GM23338 (cell line): ENCODE data around the gene NELFCD. TPM values are rescaled to one million over a fixed set of nuclear protein-coding genes. Genes with fewer than 3 reads are reported as not detected.

ENCODE experiments used
- ATAC-seq: fragments of 200-7000 bp; cut with Tn5 transposase; 3 replicates; pipeline ENCODE4 v1.9.1; 2020
- DNase-seq: peaks from one replicate; pipeline ENCODE4 v3.0.0-alpha.2; 2015; ENCODE audit warnings: low spot score
- H2AFZ ChIP-seq: fragments of 200-600 bp; sonication (generic); 2 replicates; pipeline ENCODE4 v1.8.0; 2016; ENCODE audit warnings: antibody characterized with exemption, mild to moderate bottlenecking, moderate library complexity
- H3F3A ChIP-seq: fragments of 200-600 bp; sonication (generic); replicated peaks from 2 replicates; pipeline ENCODE4 v1.8.0; 2017; ENCODE audit warnings: antibody characterized with exemption, mixed run types, low read depth
- H3K27ac ChIP-seq: fragments of 200-600 bp; sonication (generic); 2 replicates; pipeline ENCODE4 v1.6.1; 2016; ENCODE audit warnings: low read depth
- H3K27me3 ChIP-seq: fragments of 200-600 bp; sonication (generic); 2 replicates; pipeline ENCODE4 v1.8.0; 2016; ENCODE audit warnings: mild to moderate bottlenecking, mixed run types, moderate library complexity; ENCODE audit not compliant: insufficient read depth
- H3K36me3 ChIP-seq: fragments of 200-600 bp; sonication (generic); 2 replicates; pipeline ENCODE4 v1.8.0; 2016; ENCODE audit warnings: mild to moderate bottlenecking; ENCODE audit not compliant: insufficient read depth
- H3K4me1 ChIP-seq: fragments of 200-600 bp; sonication (generic); 2 replicates; pipeline ENCODE4 v1.8.0; 2016; ENCODE audit warnings: mild to moderate bottlenecking, moderate library complexity; ENCODE audit not compliant: insufficient read depth
- H3K4me2 ChIP-seq: fragments of 200-600 bp; sonication (generic); 2 replicates; pipeline ENCODE4 v1.7.1; 2017; ENCODE audit warnings: mixed run types
- H3K4me3 ChIP-seq: fragments of 200-600 bp; sonication (generic); 2 replicates; pipeline ENCODE4 v1.6.1; 2016; ENCODE audit warnings: mixed run types
- H3K79me2 ChIP-seq: fragments of 200-600 bp; sonication (generic); replicated peaks from 2 replicates; pipeline ENCODE4 v1.8.0; 2017; ENCODE audit warnings: mild to moderate bottlenecking; ENCODE audit not compliant: insufficient read depth
- H3K9me2 ChIP-seq: fragments of 200-600 bp; sonication (generic); 2 replicates; pipeline ENCODE4 v1.8.0; 2017; ENCODE audit not compliant: insufficient read depth
- H4K20me1 ChIP-seq: fragments of 200-600 bp; sonication (generic); replicated peaks from 2 replicates; pipeline ENCODE4 v1.8.0; 2017; ENCODE audit warnings: mild to moderate bottlenecking; ENCODE audit not compliant: insufficient read depth
- H3K27ac Mint-ChIP-seq: 2 replicates; pipeline ENCODE4 v1.8.0; 2020; ENCODE audit warnings: inconsistent platforms, mild to moderate bottlenecking, moderate library complexity, mixed read lengths
- H3K27me3 Mint-ChIP-seq: 3 replicates; pipeline ENCODE4 v1.8.0; 2022; ENCODE audit warnings: low read depth, mild to moderate bottlenecking, moderate library complexity, mixed read lengths, inconsistent platforms; ENCODE audit not compliant: insufficient read depth, poor library complexity
- H3K36me3 Mint-ChIP-seq: 3 replicates; pipeline ENCODE4 v1.8.0; 2021; ENCODE audit warnings: low read depth, mild to moderate bottlenecking, inconsistent platforms, moderate library complexity, mixed read lengths
- H3K4me1 Mint-ChIP-seq: 3 replicates; pipeline ENCODE4 v1.8.0; 2020; ENCODE audit warnings: mild to moderate bottlenecking, inconsistent platforms, mixed read lengths
- H3K4me3 Mint-ChIP-seq: 3 replicates; pipeline ENCODE4 v1.8.0; 2021; ENCODE audit warnings: moderate library complexity, mild to moderate bottlenecking, inconsistent platforms, mixed read lengths
- H3K9me3 Mint-ChIP-seq: 3 replicates; pipeline ENCODE4 v1.8.0; 2020; ENCODE audit warnings: moderate library complexity, mild to moderate bottlenecking, inconsistent platforms, mixed read lengths
- CREB1 ChIP-seq: fragments of 250-450 bp; sonication (Bioruptor Pico); IDR thresholded peaks from 2 replicates; pipeline ENCODE4 v1.5.0; 2020; ENCODE audit warnings: low read depth, mild to moderate bottlenecking, moderate library complexity
- CTCF ChIP-seq, 2 experiments: fragments of 200-600 bp in 1 of 2; sonication (generic) in 1 of 2; conservative IDR thresholded peaks; 2 replicates each; pipeline versions ENCODE4 v1.5.1 to v1.6.1; 2016 to 2017; ENCODE audit warnings: antibody characterized with exemption in 2 of 2, low read depth in 2 of 2, mild to moderate bottlenecking in 2 of 2, moderate library complexity in 1 of 2
- EZH2phosphoT487 ChIP-seq: fragments of 200-600 bp; sonication (generic); IDR thresholded peaks from one replicate; pipeline ENCODE4 v1.8.1; 2018; ENCODE audit warnings: antibody characterized with exemption; ENCODE audit not compliant: unreplicated experiment
- JUNB ChIP-seq: IDR thresholded peaks from one replicate; pipeline ENCODE4 v1.6.1; 2016; ENCODE audit warnings: antibody characterized with exemption; ENCODE audit not compliant: unreplicated experiment
- polyA plus RNA-seq: library from polyadenylated mRNA; unstranded; fragments of >200 nt; fragmentation: Nextera tagmentation; extraction: Ambion mirVana; gene quantifications from 2 replicates; pipeline ENCODE4 v1.2.1, GENCODE V29; 2016
- total RNA-seq: library from RNA; depleted of rRNA; stranded (reverse); fragments of >200 nt; shearing (Covaris generic); gene quantifications from 2 replicates; pipeline ENCODE4 v1.2.3, GENCODE V29; 2014
- TF ChIP-seq, protein P1 (sequence below): fragments of 250-450 bp; sonication (Bioruptor Pico); IDR thresholded peaks from 2 replicates; pipeline ENCODE4 v1.5.0; 2020; ENCODE audit warnings: mild to moderate bottlenecking, moderate library complexity

The NELFCD gene
- total and polyA plus RNA-seq, 2 experiments from 2014 or later: 52.9 to 75.8 TPM

- TF ChIP-seq, protein P1, sequence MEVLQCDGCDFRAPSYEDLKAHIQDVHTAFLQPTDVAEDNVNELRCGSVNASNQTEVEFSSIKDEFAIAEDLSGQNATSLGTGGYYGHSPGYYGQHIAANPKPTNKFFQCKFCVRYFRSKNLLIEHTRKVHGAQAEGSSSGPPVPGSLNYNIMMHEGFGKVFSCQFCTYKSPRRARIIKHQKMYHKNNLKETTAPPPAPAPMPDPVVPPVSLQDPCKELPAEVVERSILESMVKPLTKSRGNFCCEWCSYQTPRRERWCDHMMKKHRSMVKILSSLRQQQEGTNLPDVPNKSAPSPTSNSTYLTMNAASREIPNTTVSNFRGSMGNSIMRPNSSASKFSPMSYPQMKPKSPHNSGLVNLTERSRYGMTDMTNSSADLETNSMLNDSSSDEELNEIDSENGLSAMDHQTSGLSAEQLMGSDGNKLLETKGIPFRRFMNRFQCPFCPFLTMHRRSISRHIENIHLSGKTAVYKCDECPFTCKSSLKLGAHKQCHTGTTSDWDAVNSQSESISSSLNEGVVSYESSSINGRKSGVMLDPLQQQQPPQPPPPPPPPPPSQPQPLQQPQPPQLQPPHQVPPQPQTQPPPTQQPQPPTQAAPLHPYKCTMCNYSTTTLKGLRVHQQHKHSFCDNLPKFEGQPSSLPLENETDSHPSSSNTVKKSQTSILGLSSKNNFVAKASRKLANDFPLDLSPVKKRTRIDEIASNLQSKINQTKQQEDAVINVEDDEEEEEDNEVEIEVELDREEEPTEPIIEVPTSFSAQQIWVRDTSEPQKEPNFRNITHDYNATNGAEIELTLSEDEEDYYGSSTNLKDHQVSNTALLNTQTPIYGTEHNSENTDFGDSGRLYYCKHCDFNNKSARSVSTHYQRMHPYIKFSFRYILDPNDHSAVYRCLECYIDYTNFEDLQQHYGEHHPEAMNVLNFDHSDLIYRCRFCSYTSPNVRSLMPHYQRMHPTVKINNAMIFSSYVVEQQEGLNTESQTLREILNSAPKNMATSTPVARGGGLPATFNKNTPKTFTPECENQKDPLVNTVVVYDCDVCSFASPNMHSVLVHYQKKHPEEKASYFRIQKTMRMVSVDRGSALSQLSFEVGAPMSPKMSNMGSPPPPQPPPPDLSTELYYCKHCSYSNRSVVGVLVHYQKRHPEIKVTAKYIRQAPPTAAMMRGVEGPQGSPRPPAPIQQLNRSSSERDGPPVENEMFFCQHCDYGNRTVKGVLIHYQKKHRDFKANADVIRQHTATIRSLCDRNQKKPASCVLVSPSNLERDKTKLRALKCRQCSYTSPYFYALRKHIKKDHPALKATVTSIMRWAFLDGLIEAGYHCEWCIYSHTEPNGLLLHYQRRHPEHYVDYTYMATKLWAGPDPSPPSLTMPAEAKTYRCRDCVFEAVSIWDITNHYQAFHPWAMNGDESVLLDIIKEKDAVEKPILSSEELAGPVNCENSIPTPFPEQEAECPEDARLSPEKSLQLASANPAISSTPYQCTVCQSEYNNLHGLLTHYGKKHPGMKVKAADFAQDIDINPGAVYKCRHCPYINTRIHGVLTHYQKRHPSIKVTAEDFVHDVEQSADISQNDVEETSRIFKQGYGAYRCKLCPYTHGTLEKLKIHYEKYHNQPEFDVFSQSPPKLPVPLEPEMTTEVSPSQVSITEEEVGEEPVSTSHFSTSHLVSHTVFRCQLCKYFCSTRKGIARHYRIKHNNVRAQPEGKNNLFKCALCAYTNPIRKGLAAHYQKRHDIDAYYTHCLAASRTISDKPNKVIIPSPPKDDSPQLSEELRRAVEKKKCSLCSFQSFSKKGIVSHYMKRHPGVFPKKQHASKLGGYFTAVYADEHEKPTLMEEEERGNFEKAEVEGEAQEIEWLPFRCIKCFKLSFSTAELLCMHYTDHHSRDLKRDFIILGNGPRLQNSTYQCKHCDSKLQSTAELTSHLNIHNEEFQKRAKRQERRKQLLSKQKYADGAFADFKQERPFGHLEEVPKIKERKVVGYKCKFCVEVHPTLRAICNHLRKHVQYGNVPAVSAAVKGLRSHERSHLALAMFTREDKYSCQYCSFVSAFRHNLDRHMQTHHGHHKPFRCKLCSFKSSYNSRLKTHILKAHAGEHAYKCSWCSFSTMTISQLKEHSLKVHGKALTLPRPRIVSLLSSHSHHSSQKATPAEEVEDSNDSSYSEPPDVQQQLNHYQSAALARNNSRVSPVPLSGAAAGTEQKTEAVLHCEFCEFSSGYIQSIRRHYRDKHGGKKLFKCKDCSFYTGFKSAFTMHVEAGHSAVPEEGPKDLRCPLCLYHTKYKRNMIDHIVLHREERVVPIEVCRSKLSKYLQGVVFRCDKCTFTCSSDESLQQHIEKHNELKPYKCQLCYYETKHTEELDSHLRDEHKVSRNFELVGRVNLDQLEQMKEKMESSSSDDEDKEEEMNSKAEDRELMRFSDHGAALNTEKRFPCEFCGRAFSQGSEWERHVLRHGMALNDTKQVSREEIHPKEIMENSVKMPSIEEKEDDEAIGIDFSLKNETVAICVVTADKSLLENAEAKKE (CRISPR knock-in tag): no peak
- no peak for TF ChIP-seq CREB1 (CRISPR knock-in tag)
- TF ChIP-seq JUNB: no peak
These were observed 33.0 kb downstream of the NELFCD start (continued) for GRCh38 chr20:59013959-59014608.

- no peaks in the 10 kb centered on the region for H3F3A ChIP-seq
- no peaks in the 10 kb centered on the region for H3K9me3 Mint-ChIP-seq
- no peaks in the 10 kb centered on the region for H3K27me3 ChIP-seq
- no peaks in the 10 kb centered on the region for H3K9me2 ChIP-seq
- H3K4me3 Mint-ChIP-seq: no peak overlapping the region
- peaks cover 24% of the 10 kb centered on the region; the same call in 2 of the 3 replicates for H3K4me1 Mint-ChIP-seq
- H2AFZ ChIP-seq: no peak overlapping the region
- no peak overlapping the region for H3K27ac ChIP-seq
- no peak for DNase-seq
- H3K79me2 ChIP-seq: no peaks in the 10 kb centered on the region
- ATAC-seq: no peak
- H4K20me1 ChIP-seq: no peaks in the 10 kb centered on the region
- no peaks in the 10 kb centered on the region for H3K36me3 ChIP-seq
- H3K4me1 ChIP-seq: peaks cover 5% of the 10 kb centered on the region; the same call in 1 of the 2 replicates
- H3K4me3 ChIP-seq: no peak overlapping the region
- no peaks in the 10 kb centered on the region for H3K36me3 Mint-ChIP-seq
- H3K4me2 ChIP-seq: no peak overlapping the region
- H3K27ac Mint-ChIP-seq: no peak overlapping the region
- peaks cover 15% of the 10 kb centered on the region for H3K27me3 Mint-ChIP-seq
- TF ChIP-seq EZH2phosphoT487: no peak
- TF ChIP-seq, protein P1 (CRISPR knock-in tag): no peak
- TF ChIP-seq JUNB: no peak
- TF ChIP-seq CTCF (conservative IDR thresholded peaks at IDR 0.05; ENCODE audit: low read depth in 2 of 2): no peak
These were observed 33.8 kb downstream of the NELFCD start for GRCh38 chr20:59014680-59015389.
